Activated CD4-positive, alpha-beta T cell treated with anti-CD3 and anti-CD28 coated beads, Interleukin-10, Interleukin-2, amounts not matched to agents 100 ng/mL and 50 ng/mL, durations not matched to agents 16 hours and 8 hours (primary cell): ENCODE results near the gene LMX1A.

Experiments used
- DNase-seq: peaks from one replicate; pipeline ENCODE4 v3.0.0-alpha.2; 2020

Gene LMX1A

DNA sequence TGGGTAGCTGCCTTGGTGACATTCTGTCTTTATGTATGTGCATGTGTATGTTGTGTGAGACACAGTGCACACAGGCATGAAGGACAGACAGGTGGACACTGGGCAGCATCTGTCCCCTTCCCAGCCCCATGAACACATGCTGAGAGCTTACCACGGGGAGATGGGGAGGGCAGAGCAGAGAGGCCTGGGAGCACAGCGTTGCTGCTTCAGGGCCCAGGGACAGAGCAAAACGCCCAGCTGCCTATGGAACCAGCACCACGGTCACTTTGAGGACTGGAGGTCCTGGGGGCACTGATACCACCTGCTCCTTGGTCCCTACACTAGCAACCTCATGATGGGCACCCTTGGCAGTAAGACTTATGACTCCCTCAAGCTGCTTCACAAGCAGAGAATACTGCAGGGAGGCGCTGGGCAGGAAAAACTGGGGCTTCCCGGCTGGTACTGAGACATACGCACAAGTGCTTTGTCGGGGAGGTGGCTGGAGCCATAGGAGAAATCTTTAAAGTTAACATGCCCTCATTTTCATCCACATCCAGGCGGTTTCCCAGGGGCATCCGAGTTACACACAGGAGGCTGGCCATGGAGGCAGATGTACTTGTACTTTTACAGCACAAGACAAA, 40.3 kb downstream of the LMX1A start:
- DNase-seq, result no peak

DNA sequence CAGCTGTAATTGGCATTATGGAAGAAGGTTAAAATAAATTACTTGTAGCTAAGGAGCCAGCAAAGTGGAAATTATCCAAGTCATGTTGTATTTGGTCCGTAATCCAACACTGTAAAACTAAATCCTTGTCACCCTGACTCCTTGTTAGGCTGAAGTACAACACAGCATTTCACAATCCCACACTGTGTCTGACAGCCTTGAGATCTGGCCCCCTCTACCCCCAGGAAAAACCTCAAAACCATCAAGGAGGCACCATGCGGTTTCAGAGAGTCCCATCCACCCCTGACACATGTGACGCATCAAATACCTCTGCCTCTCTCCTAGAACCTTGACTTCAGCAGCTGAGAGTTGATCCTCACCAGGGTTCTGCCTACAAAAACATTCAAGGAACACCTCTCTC, 41.0 kb downstream of the LMX1A start:
- DNase-seq, result no peak

DNA sequence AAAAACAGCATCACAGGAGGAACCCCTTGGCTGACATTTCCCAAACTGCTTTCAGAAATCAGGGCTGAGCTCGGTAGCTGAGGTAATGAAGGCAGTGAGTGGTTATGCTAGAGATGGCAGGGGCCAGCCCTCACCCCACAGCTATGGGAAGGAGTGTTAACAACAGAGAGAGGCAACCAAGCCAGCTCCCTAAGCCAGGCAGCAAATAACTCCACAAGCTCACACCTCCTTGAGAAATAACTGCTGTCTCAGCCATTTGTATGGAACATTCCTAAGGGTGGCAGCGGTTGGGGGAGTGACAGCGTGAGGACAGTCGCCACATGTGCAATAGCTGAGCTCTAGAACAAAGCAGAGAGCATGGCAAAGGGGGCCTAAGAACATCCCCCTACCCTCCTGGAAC, 42.6 kb downstream of the LMX1A start:
- no peak for DNase-seq

DNA sequence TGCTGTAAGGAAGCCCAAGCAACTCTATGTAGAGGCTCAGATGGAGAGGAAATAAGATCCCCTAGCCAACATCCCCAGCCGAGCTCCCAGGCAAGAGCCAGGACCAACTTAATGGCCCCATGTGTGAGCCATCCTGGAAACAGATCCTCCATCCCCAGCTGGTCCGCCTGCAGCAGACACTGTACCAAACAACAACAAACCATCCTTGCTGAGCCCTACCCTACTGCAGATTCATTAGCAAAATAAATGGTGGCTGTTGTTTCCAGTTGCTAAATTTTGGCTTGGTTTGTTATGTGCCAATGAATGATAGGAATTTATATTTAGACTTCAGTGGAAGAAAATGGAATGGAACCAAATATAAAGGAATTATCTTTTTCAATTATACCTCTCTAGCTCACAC, 43.9 kb downstream of the LMX1A start:
- DNase-seq, result no peak

DNA sequence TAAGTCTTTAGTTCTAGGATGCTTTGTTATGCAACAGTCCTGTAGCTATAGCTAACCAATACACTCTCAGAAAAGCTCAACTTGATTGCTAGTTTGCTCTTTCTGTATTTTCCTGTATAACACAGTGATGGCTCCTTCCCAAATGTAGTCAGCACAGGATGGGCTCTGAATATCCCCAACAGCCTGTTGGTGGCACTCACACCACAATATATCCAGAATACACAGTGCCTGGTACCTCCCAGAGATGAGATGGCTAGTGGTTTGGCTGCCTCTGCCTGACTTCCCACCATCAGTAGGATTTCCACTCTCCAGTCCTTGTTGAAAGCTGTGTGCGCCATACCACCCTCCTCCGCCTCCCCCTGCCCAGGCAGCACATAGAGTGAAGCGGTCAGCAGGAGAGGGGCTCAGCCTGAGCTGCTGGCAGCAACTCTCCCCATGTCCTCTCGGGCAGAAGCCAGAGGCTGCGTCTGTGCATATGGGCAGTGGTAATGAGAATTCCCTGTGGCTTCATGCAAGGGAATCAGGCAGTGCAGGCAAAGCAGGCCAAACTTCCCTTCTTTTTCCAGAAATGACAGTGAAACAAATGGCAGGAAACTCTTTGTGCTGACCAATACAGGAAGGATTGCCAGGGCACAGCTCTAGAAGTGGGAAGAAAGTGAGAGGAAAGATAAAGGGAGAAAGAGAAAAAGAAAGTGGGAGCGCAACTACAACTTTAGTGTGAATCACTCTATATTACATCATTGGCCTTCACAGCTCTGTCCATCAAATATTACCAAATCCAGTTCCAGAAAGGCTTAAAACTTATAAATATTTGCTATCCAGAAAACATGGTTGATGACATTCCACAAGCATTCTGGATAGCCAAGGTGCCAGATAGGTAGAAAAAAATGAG, 49.7 kb downstream of the LMX1A start:
- DNase-seq, result no peak

DNA sequence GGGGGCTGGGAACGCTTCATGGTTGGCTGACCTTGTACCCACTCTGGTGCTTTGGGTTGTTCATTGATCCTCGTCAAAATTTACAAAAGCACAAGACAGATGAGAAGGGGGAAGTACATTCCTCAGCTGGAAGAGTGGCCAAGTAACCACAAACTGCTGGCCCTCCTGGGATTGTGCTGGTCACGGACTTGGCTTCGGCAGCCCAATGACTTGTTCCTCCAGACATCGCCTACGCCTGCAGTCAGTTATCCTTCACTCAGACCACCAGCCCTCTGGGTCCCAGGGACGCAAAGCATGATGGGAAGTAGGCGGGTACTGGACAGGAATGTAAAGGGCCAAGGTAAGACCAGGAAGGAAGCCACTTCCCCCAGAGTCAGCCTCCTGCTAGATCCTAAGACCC, 53.1 kb downstream of the LMX1A start:
- no peak for DNase-seq

DNA sequence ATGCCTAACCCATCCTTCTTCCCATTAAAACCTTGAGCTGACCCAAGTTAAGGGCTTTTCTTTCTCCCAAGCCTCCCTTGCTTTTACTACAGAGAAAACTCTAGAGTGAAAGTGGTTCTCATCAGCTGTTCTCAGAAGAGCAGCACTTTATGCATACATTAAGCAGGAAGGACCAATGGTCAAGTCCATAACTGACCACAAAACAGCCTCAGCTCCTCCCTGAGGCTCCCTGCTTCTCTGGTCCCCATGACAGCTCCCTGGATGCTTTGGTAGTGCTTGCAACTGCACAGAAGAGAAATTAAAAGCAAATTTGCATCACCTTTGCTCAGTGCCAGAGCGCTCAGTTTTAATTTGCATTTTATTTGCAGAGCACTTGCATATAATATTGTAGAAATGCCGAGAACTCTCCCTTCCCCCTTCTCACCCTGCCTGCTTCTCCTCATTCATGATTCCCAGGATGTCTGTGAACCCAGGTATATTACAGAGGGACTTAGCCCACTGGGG, 56.1 kb downstream of the LMX1A start:
- no peak for DNase-seq

DNA sequence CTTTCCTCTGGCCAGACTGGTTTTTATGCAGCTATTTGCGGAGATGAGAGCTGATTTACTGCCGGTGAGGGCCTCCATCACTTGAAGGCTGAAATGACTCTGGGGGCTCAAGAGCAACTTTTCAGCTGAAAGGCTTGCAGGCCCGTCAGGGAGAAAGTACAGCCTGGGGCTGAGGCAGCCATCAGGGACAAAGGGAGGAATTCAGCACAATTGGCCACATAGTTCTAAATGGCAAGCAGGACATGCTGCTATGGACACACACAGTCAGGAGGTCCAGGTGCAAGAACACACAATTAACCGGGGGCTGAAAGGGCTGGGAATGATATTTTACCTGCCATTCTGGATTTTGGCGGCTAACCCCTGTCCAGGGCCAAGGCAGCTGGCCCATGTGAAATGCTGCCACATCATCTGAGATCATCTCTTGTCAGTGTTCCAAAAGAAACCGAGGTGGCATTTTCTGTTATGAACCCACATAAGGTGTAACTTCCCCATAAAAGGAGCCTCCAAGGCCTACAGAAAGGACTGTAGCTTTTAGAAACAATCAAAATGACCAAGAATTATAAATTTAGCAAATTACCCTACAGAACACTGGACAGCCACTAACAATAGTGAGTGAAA, 58.2 kb downstream of the LMX1A start:
- no peak for DNase-seq

DNA sequence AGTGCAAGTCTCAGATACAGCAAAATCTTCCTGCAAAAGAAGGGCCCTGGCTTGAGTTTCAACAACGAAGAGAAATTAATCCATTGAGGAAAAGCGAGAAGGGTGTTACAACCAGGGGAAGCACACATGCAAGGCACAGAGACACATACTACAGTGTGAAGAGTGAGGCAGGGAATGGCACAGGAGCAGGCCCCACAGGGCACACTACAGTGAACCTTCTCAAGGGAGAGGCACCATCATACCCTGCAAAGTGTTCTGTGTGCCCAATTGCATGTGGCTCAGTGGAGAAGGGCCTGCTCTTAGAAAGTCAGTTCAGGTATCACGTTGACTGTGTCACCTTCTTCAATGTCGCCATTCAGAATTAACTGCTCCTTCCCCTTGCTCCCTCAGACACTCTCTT, 60.3 kb downstream of the LMX1A start:
- no peak for DNase-seq

DNA sequence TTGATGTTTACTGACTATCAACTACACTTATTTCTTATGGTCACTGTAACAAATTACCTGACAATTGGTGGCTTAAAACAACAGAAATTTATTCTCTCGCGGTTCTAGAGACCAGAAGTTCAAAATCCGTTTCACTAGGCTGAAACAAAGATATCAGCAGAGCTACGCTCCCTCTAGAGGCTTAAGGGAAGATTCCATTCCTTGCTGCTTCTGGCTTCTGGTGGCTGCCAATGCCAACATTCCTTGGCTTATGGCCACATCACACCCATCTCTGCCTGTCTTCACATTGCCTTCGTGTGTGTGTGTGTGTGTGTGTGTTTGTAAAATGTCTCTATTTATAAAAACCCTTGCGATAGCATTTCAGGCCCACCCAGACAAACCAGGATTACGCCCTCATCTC, 66.4 kb downstream of the LMX1A start:
- no peak for DNase-seq

DNA sequence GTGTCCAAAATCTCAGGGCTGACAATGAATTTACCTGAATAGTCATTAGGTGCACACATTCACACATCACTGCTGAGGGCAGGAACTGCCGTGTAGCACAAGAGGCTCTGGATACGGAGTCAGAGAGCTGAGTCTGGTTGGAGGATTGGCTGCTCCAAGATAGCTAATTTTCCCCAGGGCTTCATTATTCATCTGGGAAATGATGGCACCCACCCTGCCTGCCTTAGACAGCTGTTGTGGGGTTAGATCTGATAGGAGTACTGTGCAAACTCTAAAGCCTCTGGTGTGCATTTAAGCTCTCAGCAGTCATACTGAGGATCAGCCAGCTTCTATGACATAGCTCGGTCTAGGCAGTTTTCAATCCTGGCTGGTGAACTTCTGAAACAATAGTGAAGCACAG, 67.0 kb downstream of the LMX1A start:
- no peak for DNase-seq

DNA sequence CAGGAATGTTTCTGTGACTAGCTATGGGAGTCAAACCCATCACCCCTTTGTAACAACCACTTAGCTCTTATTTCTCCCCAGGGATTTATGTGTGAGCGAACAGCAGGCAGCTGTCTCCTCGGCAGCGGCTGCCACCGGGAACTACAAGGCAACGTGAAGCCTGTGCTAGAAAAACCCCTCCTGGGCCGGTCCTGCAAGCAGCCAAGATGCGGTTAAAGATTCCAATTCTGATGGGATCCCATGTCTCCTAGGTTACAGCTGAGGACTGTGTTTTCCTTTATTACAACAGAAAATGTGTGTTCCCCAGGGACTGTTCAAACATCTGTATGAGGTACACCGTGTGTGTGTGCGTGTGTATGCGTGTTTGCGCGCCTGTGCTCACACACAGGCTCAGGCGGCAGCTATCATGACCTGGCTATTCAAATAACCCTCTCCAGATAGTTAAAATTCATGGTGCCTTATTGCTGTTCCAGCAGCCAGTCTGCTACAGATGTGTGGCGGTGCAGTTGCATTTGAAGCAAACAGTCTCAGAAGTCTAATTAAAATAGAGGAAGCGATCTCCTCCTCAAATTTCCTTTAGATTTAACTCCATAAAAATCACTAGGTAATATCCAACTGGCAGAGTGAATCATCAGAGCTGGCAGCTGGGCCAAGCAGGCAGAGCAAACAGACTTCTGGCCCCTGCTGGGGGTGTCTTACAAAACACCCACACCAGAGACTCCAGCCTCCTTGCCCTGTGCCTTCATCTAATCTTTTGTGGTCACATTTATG, 68.0 kb downstream of the LMX1A start:
- DNase-seq, result no peak

DNA sequence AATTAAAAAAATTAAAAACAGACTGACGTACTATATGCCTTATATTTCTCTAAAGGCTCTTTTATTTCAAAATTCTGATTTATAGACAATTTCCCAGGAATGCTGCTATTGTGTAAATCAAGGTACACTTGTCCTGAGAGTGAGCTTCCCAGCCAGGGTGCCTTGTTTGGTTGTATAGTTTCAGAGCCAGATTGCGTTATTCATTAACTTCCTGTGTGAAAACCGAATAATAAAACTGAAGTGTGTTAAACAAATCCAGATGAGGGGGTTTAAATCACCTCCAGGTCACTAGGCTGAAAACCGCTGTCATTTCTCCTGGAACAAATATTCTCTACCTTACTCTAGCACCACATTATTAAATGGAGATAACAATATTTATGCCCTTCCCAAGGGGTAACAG, 68.7 kb downstream of the LMX1A start:
- DNase-seq, result no peak

DNA sequence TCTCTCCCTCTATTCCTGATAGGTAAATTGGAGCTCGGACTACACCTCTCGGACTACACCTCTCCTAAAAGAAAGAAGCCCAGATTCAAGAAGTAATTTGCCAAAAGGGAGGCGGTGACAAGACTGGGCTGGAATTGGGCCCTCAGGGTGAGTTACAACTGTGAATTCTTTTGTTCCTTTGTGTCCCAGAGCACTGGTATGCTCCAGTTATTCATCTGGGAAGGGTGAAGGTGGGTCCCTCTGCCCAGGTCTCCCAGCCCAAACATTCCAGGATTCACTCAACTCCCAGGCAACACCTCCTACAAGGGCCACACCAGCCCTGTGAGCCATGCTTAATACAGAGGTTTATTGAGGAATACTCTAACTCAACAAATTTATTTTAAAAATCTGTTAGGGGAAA, 69.2 kb downstream of the LMX1A start:
- no peak for DNase-seq

DNA sequence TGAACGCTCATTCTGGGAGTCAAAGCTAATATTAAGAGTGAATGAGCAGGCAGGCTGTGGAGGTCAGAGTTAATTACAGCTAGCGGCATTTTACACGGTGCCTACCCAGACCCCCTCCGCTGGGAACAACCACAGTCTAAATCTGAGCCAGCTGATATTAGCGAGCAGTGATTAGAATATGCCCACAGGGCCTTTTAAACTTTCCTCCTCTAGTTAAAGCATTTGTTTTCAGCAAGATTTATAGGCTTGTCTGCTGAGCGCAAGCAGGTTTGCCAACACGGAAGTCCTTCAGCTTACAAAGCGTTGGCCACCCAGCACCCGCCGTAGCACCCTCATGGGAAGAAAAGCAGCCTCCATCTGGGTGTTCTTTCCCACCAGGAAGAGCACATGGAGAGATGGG, 72.1 kb downstream of the LMX1A start:
- no peak for DNase-seq

DNA sequence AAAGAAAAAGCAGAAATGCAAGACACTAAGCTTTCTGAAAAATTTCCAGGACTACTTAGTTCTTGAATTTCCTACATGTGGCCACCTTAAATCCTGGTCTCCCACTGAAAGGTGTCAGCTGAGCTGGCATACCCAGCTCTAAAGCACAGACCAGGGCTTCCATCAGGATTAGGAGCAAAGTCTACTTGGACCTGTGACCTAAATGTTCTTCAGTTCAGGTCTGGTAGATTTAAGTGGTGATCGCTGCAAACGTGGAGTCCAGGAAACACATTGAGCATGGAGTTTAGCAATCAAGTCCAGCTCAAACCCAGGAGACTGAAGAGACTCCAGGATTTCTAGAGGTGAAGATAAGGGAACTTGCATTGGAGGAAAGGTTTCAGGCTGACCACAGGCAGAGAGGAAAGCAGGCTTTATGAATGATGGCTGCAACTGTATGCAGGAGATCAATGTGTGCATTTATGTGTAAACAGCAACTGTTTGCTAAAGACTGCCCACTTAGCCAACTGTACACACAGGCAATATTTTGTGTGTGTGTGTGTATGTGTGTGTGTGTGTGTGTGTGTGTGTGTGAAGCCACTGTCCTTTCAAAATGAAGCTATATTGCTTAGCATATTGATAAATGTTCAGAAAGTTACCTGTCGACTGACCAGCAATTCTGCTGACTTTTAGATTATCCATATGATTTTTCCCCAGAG, 75.2 kb downstream of the LMX1A start:
- DNase-seq, result no peak

DNA sequence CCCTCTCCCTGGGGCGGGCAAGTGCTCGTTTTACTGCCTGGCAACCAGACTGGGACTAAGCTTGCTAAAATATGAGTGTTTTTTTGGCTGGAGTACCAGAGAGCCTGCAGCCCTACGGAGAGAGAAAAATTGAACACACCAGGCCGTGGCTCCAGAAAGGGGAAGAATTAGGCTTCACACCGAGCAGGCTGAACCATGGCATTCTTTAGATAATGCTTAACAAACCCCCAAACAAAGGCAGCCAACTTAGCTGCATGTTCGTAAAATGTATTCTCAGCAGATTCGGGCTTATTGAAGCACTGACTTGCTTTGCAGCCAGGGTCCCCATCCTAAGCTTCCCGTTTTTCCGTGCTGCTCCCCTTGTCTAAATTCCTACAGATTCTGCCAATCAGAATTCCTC, 76.6 kb downstream of the LMX1A start:
- DNase-seq, result no peak

DNA sequence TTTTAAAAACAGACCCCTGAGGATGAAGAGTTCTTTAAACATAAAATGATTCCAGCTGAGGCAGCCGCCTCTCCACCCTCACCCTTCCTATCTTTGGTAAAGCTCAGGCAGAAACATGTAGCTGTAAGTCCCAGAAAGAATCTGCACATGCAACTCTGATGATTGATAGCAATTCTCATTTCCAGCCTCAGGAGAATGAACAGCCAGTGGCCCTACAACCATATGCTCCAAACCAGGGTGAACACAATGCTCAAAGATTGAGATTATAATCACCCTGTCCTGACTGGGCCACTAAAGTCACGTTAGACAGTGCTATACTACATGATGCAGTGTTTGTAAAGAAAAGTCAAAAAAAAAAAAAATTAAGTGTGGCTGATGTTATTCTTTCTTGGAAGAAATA, 80.2 kb downstream of the LMX1A start:
- DNase-seq, result no peak

DNA sequence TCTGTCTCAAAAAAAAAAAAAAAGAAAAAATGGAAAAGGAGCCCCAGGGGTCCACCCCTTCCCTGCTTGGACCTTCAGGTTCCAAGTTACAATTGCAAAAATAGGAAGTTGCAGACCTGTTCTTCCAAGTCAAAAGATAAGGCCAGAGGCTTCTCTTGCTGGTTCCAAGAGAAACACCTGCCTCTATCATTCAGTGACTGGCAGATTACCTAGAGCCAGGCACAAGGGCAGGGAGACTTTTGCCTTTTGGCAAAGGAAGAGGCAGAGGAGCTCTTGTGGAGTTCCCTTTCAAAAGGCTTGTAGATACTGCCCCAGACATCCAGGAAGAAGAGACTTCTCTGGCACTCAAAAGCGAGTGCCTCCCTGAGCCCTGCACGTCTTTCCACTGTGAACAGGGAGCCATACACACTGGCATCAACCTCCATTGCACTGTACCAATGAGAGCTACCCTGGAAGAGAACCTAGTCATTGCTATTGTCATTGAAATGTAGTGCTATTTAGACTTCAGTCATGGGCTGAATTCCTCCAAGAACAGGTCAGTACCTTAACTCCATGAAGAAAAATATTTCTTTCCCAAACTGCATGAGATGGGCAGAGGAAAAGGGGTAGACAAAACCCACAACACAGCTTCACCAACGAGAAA, 91.2 kb downstream of the LMX1A start:
- DNase-seq, result no peak

DNA sequence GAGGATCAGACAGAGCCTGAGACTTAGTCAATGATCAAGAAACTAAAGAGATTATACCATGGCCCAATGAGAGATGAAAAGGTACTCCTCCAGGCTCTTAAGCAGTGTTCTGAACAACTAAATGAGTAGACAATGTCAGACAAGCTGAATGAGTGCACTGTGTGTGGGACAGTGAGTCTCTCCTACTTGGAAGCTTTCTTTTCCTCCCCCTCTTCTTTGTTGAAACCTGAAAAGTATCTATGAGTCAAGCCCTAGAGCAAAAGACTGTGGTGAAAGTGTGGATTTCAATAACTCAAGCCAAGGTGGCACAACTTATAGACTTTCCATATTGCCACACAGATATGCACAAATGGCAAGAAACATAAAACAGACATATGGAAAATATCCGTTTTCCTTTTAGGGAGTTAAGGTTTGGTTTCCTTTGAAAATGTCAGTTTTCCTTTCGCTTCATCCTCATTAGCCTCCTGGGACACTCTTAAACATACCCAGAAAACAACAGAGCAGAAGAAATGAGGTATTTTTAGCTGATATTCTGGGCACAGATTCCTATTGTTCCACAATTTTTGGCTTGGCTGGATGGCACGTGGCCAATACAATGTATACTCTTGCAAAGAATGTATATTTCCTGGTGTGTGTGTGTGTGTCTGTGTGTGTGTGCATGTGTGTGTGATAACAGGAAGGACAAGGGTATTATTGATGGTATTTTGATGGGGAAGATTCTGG, 96.6 kb downstream of the LMX1A start:
- no peak for DNase-seq

DNA sequence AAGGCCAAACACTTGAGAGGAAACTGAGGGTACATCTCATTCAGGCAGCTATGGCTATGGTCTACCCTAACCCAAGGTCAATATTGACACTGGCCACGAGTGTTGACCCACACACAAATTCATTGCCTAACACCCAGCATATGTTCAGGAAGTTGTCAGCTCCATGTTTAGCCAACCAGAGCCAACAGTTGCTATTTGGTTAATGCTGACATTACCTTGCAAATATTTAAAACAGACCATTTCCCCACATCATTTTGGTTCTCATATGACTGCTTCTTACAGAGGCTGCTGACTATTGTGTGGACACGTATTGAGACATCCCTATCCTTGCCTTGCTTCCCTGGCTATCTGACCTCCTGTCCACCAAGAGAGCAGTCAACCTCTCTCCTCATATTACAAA, 97.3 kb downstream of the LMX1A start:
- DNase-seq, result no peak
